ENCODE data around the gene GAB1.

Gene GAB1

DNA sequence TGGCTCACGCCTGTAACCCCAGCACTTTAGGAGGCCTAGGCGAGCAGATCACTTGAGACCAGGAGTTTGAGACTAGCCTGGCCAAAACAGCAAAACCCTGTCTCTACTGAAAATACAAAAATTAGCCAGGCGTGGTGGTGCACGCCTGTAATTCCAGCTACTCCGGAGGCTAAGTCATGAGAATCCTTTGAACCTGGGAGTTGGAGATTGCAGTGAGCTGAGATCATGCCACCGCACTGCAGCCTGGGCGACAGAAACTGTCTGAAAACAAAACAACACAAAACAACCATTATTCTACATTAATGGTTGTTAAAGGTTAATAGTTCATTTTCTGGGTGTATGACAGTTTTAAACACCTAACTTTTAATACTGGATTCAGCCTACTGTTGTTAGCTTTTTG, 175.2 kb downstream of the GAB1 start:
- H3K4ac ChIP-seq (ENCODE audit: low read depth, low read length), result no peak overlapping the region
- no peak overlapping the region for H3K9ac ChIP-seq (ENCODE audit: low read length)
- no peak overlapping the region for H4K91ac ChIP-seq (ENCODE audit: low read depth, low read length)
- H2BK5ac ChIP-seq (ENCODE audit: low read depth, low read length, poor library complexity), result no peak overlapping the region
- no peak overlapping the region for H2BK120ac ChIP-seq (ENCODE audit: insufficient read depth, low read length, poor library complexity)
- peaks cover 10% of the 10 kb centered on the region for H3K79me1 ChIP-seq (ENCODE audit: low read length)
- no peak overlapping the region for H2AFZ ChIP-seq (ENCODE audit: insufficient read depth, low read length, poor library complexity)
- H3K27ac ChIP-seq (ENCODE audit: low read depth, low read length), result no peak overlapping the region
- no peak overlapping the region for H3K4me3 ChIP-seq (ENCODE audit: low read depth, low read length)
- no peak overlapping the region for H3K23ac ChIP-seq (ENCODE audit: low read length)
- peaks cover 13% of the 10 kb centered on the region for H3K79me2 ChIP-seq (ENCODE audit: control insufficient read depth, insufficient read depth, low read length, poor library complexity)
- H4K12ac ChIP-seq (ENCODE audit: low read depth, low read length), result no peak overlapping the region
- H4K8ac ChIP-seq (ENCODE audit: low read depth, low read length), result no peak overlapping the region
- no peak overlapping the region for H2AK5ac ChIP-seq (ENCODE audit: low read length)
- WGBS (ENCODE audit: extremely low coverage, insufficient coverage, insufficient read length), result no CpG with 5 or more reads among the region's 7 CpGs
- H3K18ac ChIP-seq (ENCODE audit: low read length), result no peak overlapping the region
- H3K4me2 ChIP-seq (ENCODE audit: low read length), result no peak overlapping the region
- peak; percentile 68 to 78 for DNase-seq
- H3K14ac ChIP-seq (ENCODE audit: low read length), result no peak overlapping the region
- no peak overlapping the region for H2BK12ac ChIP-seq (ENCODE audit: low read length)
- H3K9me3 ChIP-seq (ENCODE audit: insufficient read depth, low read depth, low read length), result no peaks in the 10 kb centered on the region
- no peaks in the 10 kb centered on the region for H3K4me1 ChIP-seq (ENCODE audit: control insufficient read depth in 1 of 2, insufficient read depth in 2 of 2, low read length in 2 of 2)
- no peaks in the 10 kb centered on the region for H3K27me3 ChIP-seq (ENCODE audit: insufficient read depth, low read length)
- H3K36me3 ChIP-seq (ENCODE audit: control insufficient read depth in 1 of 2, insufficient read depth in 2 of 2, low read length in 2 of 2), result no peaks in the 10 kb centered on the region

DNA sequence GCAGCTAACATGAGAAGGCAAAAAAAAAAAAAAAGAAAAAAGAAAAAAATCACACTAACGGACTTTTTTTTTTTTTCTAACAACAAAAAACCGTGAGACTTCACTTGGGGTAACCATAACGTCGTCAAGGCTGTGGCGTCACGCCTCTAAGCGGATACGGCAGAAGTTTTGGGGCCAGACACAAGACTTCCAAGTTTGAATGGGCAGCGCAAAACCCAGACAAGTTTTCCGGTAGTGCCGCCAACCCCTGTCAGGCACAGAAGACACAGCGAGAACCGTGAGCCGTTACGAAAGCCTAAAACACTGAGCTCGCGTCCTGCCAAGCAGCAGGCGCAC, 176.3 kb downstream of the GAB1 start:
- no peaks in the 10 kb centered on the region for H3K27me3 ChIP-seq (ENCODE audit: insufficient read depth, low read length)
- H3K9me3 ChIP-seq (ENCODE audit: insufficient read depth, low read depth, low read length), result no peaks in the 10 kb centered on the region
- peaks cover 10% of the 10 kb centered on the region for H3K79me1 ChIP-seq (ENCODE audit: low read length)
- peak overlapping the region; percentile 4 for H4K12ac ChIP-seq (ENCODE audit: low read depth, low read length)
- H3K4ac ChIP-seq (ENCODE audit: low read depth, low read length), result no peak overlapping the region
- no peak overlapping the region for H2BK120ac ChIP-seq (ENCODE audit: insufficient read depth, low read length, poor library complexity)
- H3K4me1 ChIP-seq (ENCODE audit: control insufficient read depth in 1 of 2, insufficient read depth in 2 of 2, low read length in 2 of 2), result no peaks in the 10 kb centered on the region
- peak overlapping the region; percentile 80 for H3K4me2 ChIP-seq (ENCODE audit: low read length)
- WGBS (ENCODE audit: extremely low coverage, insufficient coverage, insufficient read length), result no CpG with 5 or more reads among the region's 18 CpGs
- H2AK5ac ChIP-seq (ENCODE audit: low read length), result no peak overlapping the region
- no peak for DNase-seq
- H2BK12ac ChIP-seq (ENCODE audit: low read length), result no peak overlapping the region
- H4K91ac ChIP-seq (ENCODE audit: low read depth, low read length), result peak overlapping the region; percentile 70
- no peak overlapping the region for H2BK5ac ChIP-seq (ENCODE audit: low read depth, low read length, poor library complexity)
- H3K18ac ChIP-seq (ENCODE audit: low read length), result no peak overlapping the region
- H3K27ac ChIP-seq (ENCODE audit: low read depth, low read length), result peak overlapping the region; percentile 83
- no peak overlapping the region for H3K23ac ChIP-seq (ENCODE audit: low read length)
- H3K79me2 ChIP-seq (ENCODE audit: control insufficient read depth, insufficient read depth, low read length, poor library complexity), result peaks cover 13% of the 10 kb centered on the region
- peak overlapping the region; percentile 90 for H3K9ac ChIP-seq (ENCODE audit: low read length)
- peak overlapping the region; percentile 91 for H2AFZ ChIP-seq (ENCODE audit: insufficient read depth, low read length, poor library complexity)
- H4K8ac ChIP-seq (ENCODE audit: low read depth, low read length), result peak overlapping the region; percentile 62
- H3K14ac ChIP-seq (ENCODE audit: low read length), result peak overlapping the region; percentile 88
- peak overlapping the region; percentile 83 for H3K4me3 ChIP-seq (ENCODE audit: low read depth, low read length)
- H3K36me3 ChIP-seq (ENCODE audit: control insufficient read depth in 1 of 2, insufficient read depth in 2 of 2, low read length in 2 of 2), result peaks cover 0 to 3% of the 10 kb centered on the region in 2 experiments

DNA sequence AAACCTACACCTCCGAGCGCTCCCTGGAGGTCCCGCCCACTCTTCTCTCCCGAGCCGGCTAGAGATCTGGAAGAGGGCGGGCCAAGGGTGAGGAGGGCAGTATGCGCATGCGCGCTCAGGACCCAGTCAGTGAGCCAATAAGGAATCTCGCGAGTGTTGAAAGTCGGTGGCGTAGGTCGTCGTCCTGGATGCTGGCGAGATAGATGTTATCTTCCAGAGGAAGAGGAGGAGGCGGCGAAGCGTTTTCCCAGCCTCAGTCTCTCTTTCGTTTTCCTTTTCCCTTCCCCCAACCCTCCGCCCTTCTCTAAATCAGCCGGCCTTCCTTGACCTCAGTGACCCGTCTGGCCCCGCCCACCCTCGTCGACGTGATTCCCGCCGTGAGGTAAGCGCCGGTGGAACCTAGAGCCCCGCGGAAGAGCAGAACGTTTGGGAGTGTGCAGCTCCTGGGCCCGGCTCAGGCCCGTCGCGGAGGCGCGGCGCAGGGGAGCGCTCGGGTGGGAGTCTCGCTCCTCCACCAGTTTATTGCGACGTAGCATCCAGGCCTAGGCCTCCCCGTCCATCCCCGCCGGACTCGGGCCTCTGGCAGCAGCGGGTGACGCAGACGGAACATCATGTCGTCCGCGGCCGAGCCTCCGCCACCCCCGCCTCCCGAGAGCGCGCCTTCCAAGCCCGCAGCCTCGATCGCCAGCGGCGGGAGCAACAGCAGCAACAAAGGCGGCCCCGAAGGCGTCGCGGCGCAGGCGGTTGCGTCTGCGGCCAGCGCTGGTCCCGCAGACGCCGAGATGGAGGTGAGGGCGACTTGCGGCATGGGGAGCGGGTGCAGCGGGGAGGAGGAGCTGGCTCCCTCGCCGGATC, 176.9 kb downstream of the GAB1 start, which contains the start of gene SMARCA5:
TSS of gene SMARCA5 (plus strand) at position 389 of the 855 bp plus-strand sequence. CDS start at position 612, 223 bp downstream.
- Histone ChIP-seq H2AFZ (ENCODE audit: insufficient read depth, low read length, poor library complexity) (peak within 1 kb of the TSS; percentile 91), H3K14ac (ENCODE audit: low read length) (peak within 1 kb of the TSS; percentile 95), H3K79me2 (ENCODE audit: control insufficient read depth, insufficient read depth, low read length, poor library complexity) (peaks cover 13% of the 10 kb centered on the region), H3K27me3 (ENCODE audit: insufficient read depth, low read length) (no peaks in the 10 kb centered on the region), H3K4me2 (ENCODE audit: low read length) (peak within 1 kb of the TSS; percentile 84), H2AK5ac (ENCODE audit: low read length) (peak within 1 kb of the TSS; percentile 11), H3K4me1 (ENCODE audit: control insufficient read depth in 1 of 2, insufficient read depth in 2 of 2, low read length in 2 of 2) (no peaks in the 10 kb centered on the region), H2BK12ac (ENCODE audit: low read length) (peak within 1 kb of the TSS; percentile 14), H3K36me3 (ENCODE audit: control insufficient read depth in 1 of 2, insufficient read depth in 2 of 2, low read length in 2 of 2) (peaks cover 0 to 3% of the 10 kb centered on the region in 2 experiments), H2BK120ac (ENCODE audit: insufficient read depth, low read length, poor library complexity) (peak within 1 kb of the TSS; percentile 65), H4K8ac (ENCODE audit: low read depth, low read length) (peak within 1 kb of the TSS; percentile 85), H3K23ac (ENCODE audit: low read length) (no peak within 1 kb of the TSS), H3K18ac (ENCODE audit: low read length) (peak within 1 kb of the TSS; percentile 89), H3K4me3 (ENCODE audit: low read depth, low read length) (peak within 1 kb of the TSS; percentile 98), H2BK5ac (ENCODE audit: low read depth, low read length, poor library complexity) (peak within 1 kb of the TSS; percentile 79), H3K79me1 (ENCODE audit: low read length) (peaks cover 10% of the 10 kb centered on the region), H4K12ac (ENCODE audit: low read depth, low read length) (peak within 1 kb of the TSS; percentile 55), H3K4ac (ENCODE audit: low read depth, low read length) (peak within 1 kb of the TSS; percentile 96), H4K91ac (ENCODE audit: low read depth, low read length) (peak within 1 kb of the TSS; percentile 87), H3K27ac (ENCODE audit: low read depth, low read length) (peak within 1 kb of the TSS; percentile 91), H3K9ac (ENCODE audit: low read length) (peak within 1 kb of the TSS; percentile 90), H3K9me3 (ENCODE audit: insufficient read depth, low read depth, low read length) (no peaks in the 10 kb centered on the region)
- no CpG with 5 or more reads among the region's 86 CpGs for WGBS (ENCODE audit: extremely low coverage, insufficient coverage, insufficient read length)
- DNase-seq, result peak; percentile 99 to 100

DNA sequence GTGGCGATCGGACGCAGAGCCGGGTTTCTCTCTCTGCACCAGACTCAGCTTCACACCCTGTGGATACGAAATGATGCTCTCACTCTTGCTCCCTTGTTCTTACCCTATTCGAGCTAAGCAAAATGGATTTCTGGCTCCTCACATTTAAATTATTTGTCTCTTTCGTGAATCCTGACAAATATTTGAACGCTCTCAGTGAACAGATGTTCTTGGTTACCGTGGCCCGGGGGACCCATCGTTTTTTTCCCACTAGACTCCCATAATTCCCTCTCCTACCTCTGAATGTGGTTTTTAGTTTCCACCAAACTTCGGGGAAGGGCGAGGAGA, 177.5 kb downstream of the GAB1 start:
- peak overlapping the region; percentile 68 for H3K9ac ChIP-seq (ENCODE audit: low read length)

More for the DNA sequence above, 177.5 kb downstream of the GAB1 start:
- Histone ChIP-seq H4K8ac (ENCODE audit: low read depth, low read length) (peak overlapping the region; percentile 85), H2BK12ac (ENCODE audit: low read length) (no peak overlapping the region), H2BK5ac (ENCODE audit: low read depth, low read length, poor library complexity) (peak overlapping the region; percentile 79), H3K9me3 (ENCODE audit: insufficient read depth, low read depth, low read length) (no peaks in the 10 kb centered on the region), H2AFZ (ENCODE audit: insufficient read depth, low read length, poor library complexity) (peak overlapping the region; percentile 58), H2AK5ac (ENCODE audit: low read length) (peak overlapping the region; percentile 11), H3K27me3 (ENCODE audit: insufficient read depth, low read length) (no peaks in the 10 kb centered on the region), H3K79me1 (ENCODE audit: low read length) (peaks cover 10% of the 10 kb centered on the region), H3K4me1 (ENCODE audit: control insufficient read depth in 1 of 2, insufficient read depth in 2 of 2, low read length in 2 of 2) (no peaks in the 10 kb centered on the region), H3K23ac (ENCODE audit: low read length) (no peak overlapping the region), H4K12ac (ENCODE audit: low read depth, low read length) (peak overlapping the region; percentile 55), H3K14ac (ENCODE audit: low read length) (peak overlapping the region; percentile 95), H3K79me2 (ENCODE audit: control insufficient read depth, insufficient read depth, low read length, poor library complexity) (peaks cover 13% of the 10 kb centered on the region), H3K4me2 (ENCODE audit: low read length) (peak overlapping the region; percentile 84), H2BK120ac (ENCODE audit: insufficient read depth, low read length, poor library complexity) (peak overlapping the region; percentile 65), H3K36me3 (ENCODE audit: control insufficient read depth in 1 of 2, insufficient read depth in 2 of 2, low read length in 2 of 2) (peaks cover 0 to 3% of the 10 kb centered on the region in 2 experiments), H3K18ac (ENCODE audit: low read length) (peak overlapping the region; percentile 89), H4K91ac (ENCODE audit: low read depth, low read length) (peak overlapping the region; percentile 87), H3K4ac (ENCODE audit: low read depth, low read length) (peak overlapping the region; percentile 96), H3K4me3 (ENCODE audit: low read depth, low read length) (peak overlapping the region; percentile 98), H3K27ac (ENCODE audit: low read depth, low read length) (peak overlapping the region; percentile 91)
- no peak for DNase-seq
- no CpG with 5 or more reads among the region's 13 CpGs for whole genome bisulfite sequencing (ENCODE audit: extremely low coverage, insufficient coverage, insufficient read length)
